ENCODE results near the gene TDRD6.

GRCh38 chr6:46661483-46661882, 26.2 kb upstream of the TDRD6 start:
- TF ChIP-seq CTCF (IDR thresholded peaks at IDR 0.05) (no peak), POLR2A (IDR thresholded peaks at IDR 0.05) (no peak), POLR2AphosphoS5 (IDR thresholded peaks at IDR 0.05) (no peak)

Data from transverse colon (tissue), 4 donors.